Fibroblast of lung (primary cell): ENCODE results near the gene YARS2. TPM values are rescaled to one million over a fixed set of nuclear protein-coding genes. Genes with fewer than 3 reads are reported as not detected.

Source experiments
- DNase-seq, 2 donors: peaks; one replicate each; pipeline versions ENCODE4 v3.0.0 to v3.0.0-alpha.2; 2010; ENCODE audit warnings: low read depth in 2 of 2
- H2AFZ ChIP-seq: 2 replicates; pipeline ENCODE4 v1.5.1; 2012; ENCODE audit warnings: low read length, control low read depth, inconsistent platforms
- H3K27ac ChIP-seq: 2 replicates; pipeline ENCODE4 v1.5.1; 2011; ENCODE audit warnings: low read length, control low read depth; ENCODE audit not compliant: insufficient read depth
- H3K27me3 ChIP-seq: 2 replicates; pipeline ENCODE4 v1.5.1; 2011; ENCODE audit warnings: mild to moderate bottlenecking, low read length; ENCODE audit not compliant: control insufficient read depth, insufficient read depth
- H3K36me3 ChIP-seq: 2 replicates; pipeline ENCODE4 v1.5.1; 2011; ENCODE audit warnings: low read length; ENCODE audit not compliant: control insufficient read depth, insufficient read depth
- H3K4me1 ChIP-seq: 2 replicates; pipeline ENCODE4 v1.5.1; 2011; ENCODE audit warnings: low read length; ENCODE audit not compliant: control insufficient read depth, insufficient read depth; ENCODE audit errors: extremely low read depth
- H3K4me2 ChIP-seq: 2 replicates; pipeline ENCODE4 v1.5.1; 2011; ENCODE audit warnings: low read length, control low read depth; ENCODE audit not compliant: insufficient read depth; ENCODE audit errors: extremely low read depth
- H3K4me3 ChIP-seq, 4 experiments: fragments of 200-600 bp in 1 of 4; sonication (generic) in 1 of 4; replicated peaks in 1 of 4; 2 replicates each; pipeline ENCODE4 v1.5.1; 2011 to 2016; ENCODE audit warnings: low read length in 4 of 4, low read depth in 3 of 4, mild to moderate bottlenecking in 3 of 4, control low read depth in 2 of 4, inconsistent platforms in 1 of 4, mixed read lengths in 1 of 4; ENCODE audit not compliant: insufficient read depth in 1 of 4; ENCODE audit errors: control extremely low read depth in 1 of 4
- H3K79me2 ChIP-seq: 2 replicates; pipeline ENCODE4 v1.5.1; 2012; ENCODE audit warnings: mild to moderate bottlenecking, low read length, inconsistent platforms; ENCODE audit not compliant: control insufficient read depth, insufficient read depth
- H3K9ac ChIP-seq: 2 replicates; pipeline ENCODE4 v1.5.1; 2011; ENCODE audit warnings: mild to moderate bottlenecking, low read length, control low read depth; ENCODE audit not compliant: insufficient read depth
- H3K9me3 ChIP-seq: 2 replicates; pipeline ENCODE4 v1.5.1; 2012; ENCODE audit warnings: low read depth, low read length; ENCODE audit not compliant: control insufficient read depth, insufficient read depth
- H4K20me1 ChIP-seq: 2 replicates; pipeline ENCODE4 v1.5.1; 2011; ENCODE audit warnings: low read length; ENCODE audit not compliant: control insufficient read depth, insufficient read depth; ENCODE audit errors: extremely low read depth
- EZH2 ChIP-seq: IDR thresholded peaks from 2 replicates; pipeline ENCODE4 v1.5.1; 2012; ENCODE audit warnings: low read length, control low read depth, mild to moderate bottlenecking; ENCODE audit errors: missing control alignments
- polyA plus RNA-seq, 2 donors: library from polyadenylated mRNA; depleted of rRNA in 1 of 2; stranded (reverse) in 1 of 2; unstranded in 1 of 2; fragments of >200 nt; gene quantifications; 2 replicates each; pipeline ENCODE4 v1.2.1, GENCODE V29; 2011 to 2012; ENCODE audit warnings: missing spikeins in 1 of 2
- total RNA-seq: library from RNA; depleted of rRNA; stranded (reverse); fragments of >200 nt; gene quantifications from 2 replicates; pipeline ENCODE4 v1.2.1, GENCODE V29; 2014
- TF ChIP-seq, protein P1 (sequence below), 2 donors: IDR thresholded peaks in 1 of 2; conservative IDR thresholded peaks in 1 of 2; 1 replicate in 1 of 2; 2 replicates in 1 of 2; pipeline ENCODE4 v1.5.1; 2011 to 2012; ENCODE audit warnings: low read length in 2 of 2, control low read depth in 1 of 2, inconsistent platforms in 1 of 2, low read depth in 1 of 2, mild to moderate bottlenecking in 1 of 2

YARS2 gene
- total and polyA plus RNA-seq, 2 donors (not counting 1 experiment from before 2014, with no cell fraction given), result 17.8 to 27.1 TPM

DNA sequence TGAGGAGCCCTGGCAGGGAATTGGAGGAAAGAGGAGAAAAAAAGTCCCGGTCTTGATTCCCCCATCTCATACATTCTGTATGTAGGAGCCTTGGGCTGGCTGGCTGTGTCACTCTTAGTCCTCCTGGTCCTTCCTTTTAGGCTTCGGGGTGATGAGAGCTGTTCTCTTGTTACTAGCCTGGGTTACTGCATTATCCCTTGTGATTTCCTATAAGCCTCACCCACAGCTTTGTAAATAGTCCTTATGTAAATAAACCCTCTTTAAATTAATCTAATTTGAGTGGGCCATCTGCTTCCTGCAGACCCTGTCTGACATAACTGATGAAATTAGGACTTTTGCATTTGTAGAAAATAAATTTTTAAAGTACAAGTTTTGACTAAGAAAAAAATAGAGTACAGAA is 57.4 kb downstream of the YARS2 start:
- Histone ChIP-seq H3K9ac (no peak overlapping the region), H3K27me3 (no peaks in the 10 kb centered on the region), H3K36me3 (no peaks in the 10 kb centered on the region), H3K4me1 (no peaks in the 10 kb centered on the region), H3K27ac (no peak overlapping the region), H3K9me3 (no peaks in the 10 kb centered on the region), H3K4me2 (no peak overlapping the region), H3K4me3 (no peak overlapping the region), H2AFZ (no peak overlapping the region), H3K79me2 (peaks cover 36% of the 10 kb centered on the region), H4K20me1 (no peaks in the 10 kb centered on the region)
- DNase-seq, result no peak
- TF ChIP-seq, protein P1, sequence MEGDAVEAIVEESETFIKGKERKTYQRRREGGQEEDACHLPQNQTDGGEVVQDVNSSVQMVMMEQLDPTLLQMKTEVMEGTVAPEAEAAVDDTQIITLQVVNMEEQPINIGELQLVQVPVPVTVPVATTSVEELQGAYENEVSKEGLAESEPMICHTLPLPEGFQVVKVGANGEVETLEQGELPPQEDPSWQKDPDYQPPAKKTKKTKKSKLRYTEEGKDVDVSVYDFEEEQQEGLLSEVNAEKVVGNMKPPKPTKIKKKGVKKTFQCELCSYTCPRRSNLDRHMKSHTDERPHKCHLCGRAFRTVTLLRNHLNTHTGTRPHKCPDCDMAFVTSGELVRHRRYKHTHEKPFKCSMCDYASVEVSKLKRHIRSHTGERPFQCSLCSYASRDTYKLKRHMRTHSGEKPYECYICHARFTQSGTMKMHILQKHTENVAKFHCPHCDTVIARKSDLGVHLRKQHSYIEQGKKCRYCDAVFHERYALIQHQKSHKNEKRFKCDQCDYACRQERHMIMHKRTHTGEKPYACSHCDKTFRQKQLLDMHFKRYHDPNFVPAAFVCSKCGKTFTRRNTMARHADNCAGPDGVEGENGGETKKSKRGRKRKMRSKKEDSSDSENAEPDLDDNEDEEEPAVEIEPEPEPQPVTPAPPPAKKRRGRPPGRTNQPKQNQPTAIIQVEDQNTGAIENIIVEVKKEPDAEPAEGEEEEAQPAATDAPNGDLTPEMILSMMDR (conservative IDR thresholded peaks at IDR 0.05 in 1 of 2, IDR thresholded peaks at IDR 0.05 in 1 of 2; ENCODE audit: low read depth in 1 of 2, low read length in 2 of 2), result no peak
- TF ChIP-seq EZH2, result no peak

- no peaks in the 10 kb centered on the region for H3K27me3 ChIP-seq
- no peaks in the 10 kb centered on the region for H3K9me3 ChIP-seq
- peaks cover 38% of the 10 kb centered on the region for H3K79me2 ChIP-seq
- H3K27ac ChIP-seq, result no peak overlapping the region
- no peaks in the 10 kb centered on the region for H3K4me1 ChIP-seq
- H4K20me1 ChIP-seq, result no peaks in the 10 kb centered on the region
- no peaks in the 10 kb centered on the region for H3K36me3 ChIP-seq
- no peak for DNase-seq
- H3K4me2 ChIP-seq, result no peak overlapping the region
- no peak overlapping the region for H2AFZ ChIP-seq
- TF ChIP-seq, protein P1 (conservative IDR thresholded peaks at IDR 0.05 in 1 of 2, IDR thresholded peaks at IDR 0.05 in 1 of 2; ENCODE audit: low read depth in 1 of 2, low read length in 2 of 2), result no peak
- no peak for TF ChIP-seq EZH2
- H3K9ac ChIP-seq, result no peak overlapping the region
- H3K4me3 ChIP-seq, result no peak overlapping the region
Observed at GRCh38 chr12:32697445-32697844, 58.3 kb downstream of the YARS2 start.

Other genes with a start within 250 kb of the YARS2 start
- 51.4 and 59.6 TPM in 2 replicates for gene DNM1L, start 76.6 kb downstream of the YARS2 start, total RNA-seq
- 56.3 and 77.9 TPM in 2 replicates for gene DNM1L, start 76.6 kb downstream of the YARS2 start, polyA plus RNA-seq
- gene PKP2, start 140.9 kb upstream of the YARS2 start, total RNA-seq, result under 0.01 TPM in 2 replicates
- gene PKP2, start 140.9 kb upstream of the YARS2 start, polyA plus RNA-seq, result 0.03 and 0.15 TPM in 2 replicates